H1 (cell line): ENCODE measurements around the gene LRRTM2. TPM values are rescaled to one million over a fixed set of nuclear protein-coding genes. Genes with fewer than 3 reads are reported as not detected.
A peak's percentile ranks its signal among the peaks of the same experiment; 100 is the strongest.

Source experiments
- CTCF ChIA-PET: fragments of 300-600 bp; sonication (Branson Sonifier 250); formaldehyde crosslinking; loops from one replicate; lab custom pipeline; 2021; ENCODE audit not compliant: partially characterized antibody; lab: Charles Lee
- POLR2A ChIA-PET: fragments of 300-600 bp; sonication (Branson Sonifier 250); formaldehyde crosslinking; loops from one replicate; lab custom pipeline; 2021; ENCODE audit warnings: inconsistent platforms; ENCODE audit not compliant: partially characterized antibody; lab: Charles Lee
- DNase-seq, 2 experiments: peaks; one replicate each; pipeline versions ENCODE4 v3.0.0 to v3.0.0-alpha.2; 2010 to 2022; ENCODE audit warnings: low spot score in 2 of 2, low read depth in 1 of 2, mixed read lengths in 1 of 2
- FAIRE-seq: peaks from 2 replicates; lab custom pipeline; 2011; peaks lifted over from hg19 to GRCh38; lab: Jason Lieb, UNC
- H2AFZ ChIP-seq: 2 replicates; pipeline ENCODE4 v1.8.1; 2012; ENCODE audit warnings: low read length, inconsistent platforms
- H2AK5ac ChIP-seq: 2 replicates; pipeline ENCODE4 v1.6.1; 2013; ENCODE audit warnings: low read depth, low read length
- H2BK120ac ChIP-seq: replicated peaks from 2 replicates; pipeline ENCODE3; 2013; ENCODE audit warnings: low read depth, low read length, inconsistent platforms
- H2BK12ac ChIP-seq: 2 replicates; pipeline ENCODE4 v1.6.1; 2013; ENCODE audit warnings: low read depth, low read length
- H2BK15ac ChIP-seq: 2 replicates; pipeline ENCODE4 v1.6.1; 2013; ENCODE audit warnings: low read length
- H2BK20ac ChIP-seq: 2 replicates; pipeline ENCODE4 v1.6.1; 2013; ENCODE audit warnings: low read length
- H2BK5ac ChIP-seq: 2 replicates; pipeline ENCODE4 v1.6.1; 2013; ENCODE audit warnings: low read depth, low read length
- H3K14ac ChIP-seq: 2 replicates; pipeline ENCODE4 v1.6.1; 2013; ENCODE audit warnings: inconsistent platforms; ENCODE audit not compliant: insufficient read length
- H3K18ac ChIP-seq: 2 replicates; pipeline ENCODE4 v1.6.1; 2013; ENCODE audit warnings: low read length; ENCODE audit errors: extremely low read depth
- H3K23ac ChIP-seq: 2 replicates; pipeline ENCODE4 v1.6.1; 2013; ENCODE audit warnings: inconsistent platforms; ENCODE audit not compliant: insufficient read length
- H3K23me2 ChIP-seq: 2 replicates; pipeline ENCODE4 v1.6.1; 2013; ENCODE audit warnings: low read depth, low read length
- H3K27ac ChIP-seq: 2 replicates; pipeline ENCODE4 v1.6.1; 2011; ENCODE audit warnings: low read depth, low read length, inconsistent platforms
- H3K27me3 ChIP-seq, 4 experiments: replicated peaks in 1 of 4; 1 replicate in 1 of 4; 2 replicates in 3 of 4; pipeline versions ENCODE4 v1.6.1 to v1.8.1; 2011 to 2013; ENCODE audit warnings: low read length in 3 of 4, mild to moderate bottlenecking in 3 of 4, inconsistent platforms in 2 of 4, mixed read lengths in 2 of 4, moderate library complexity in 1 of 4; ENCODE audit not compliant: control insufficient read depth in 3 of 4, insufficient read depth in 3 of 4; ENCODE audit errors: extremely low read depth in 1 of 4
- H3K36me3 ChIP-seq, 4 experiments: 2 replicates each; pipeline versions ENCODE4 v1.6.1 to v1.8.1; 2011 to 2013; ENCODE audit warnings: mild to moderate bottlenecking in 4 of 4, low read length in 3 of 4, moderate library complexity in 2 of 4, control low read depth in 1 of 4, inconsistent platforms in 1 of 4; ENCODE audit not compliant: insufficient read depth in 4 of 4, control insufficient read depth in 2 of 4
- H3K4ac ChIP-seq: replicated peaks from 2 replicates; pipeline ENCODE3; 2013; ENCODE audit warnings: low read length, low read depth, mixed read lengths, inconsistent platforms; ENCODE audit not compliant: insufficient read length
- H3K4me1 ChIP-seq, 4 experiments: replicated peaks in 1 of 4; 1 replicate in 1 of 4; 2 replicates in 3 of 4; pipeline versions ENCODE4 v1.6.1 to v1.8.1; 2011 to 2013; ENCODE audit warnings: low read length in 3 of 4, inconsistent platforms in 2 of 4, mixed read lengths in 1 of 4; ENCODE audit not compliant: insufficient read depth in 4 of 4, control insufficient read depth in 3 of 4
- H3K4me2 ChIP-seq, 2 experiments: 2 replicates each; pipeline versions ENCODE4 v1.6.1 to v1.8.1; 2011 to 2013; ENCODE audit warnings: low read depth in 2 of 2, low read length in 2 of 2, control low read depth in 1 of 2, inconsistent platforms in 1 of 2, mild to moderate bottlenecking in 1 of 2; ENCODE audit not compliant: insufficient read depth in 1 of 2
- H3K4me3 ChIP-seq, 4 experiments: fragments of 200-600, 300-600 bp in 1 of 4; sonication (generic), shearing (Covaris generic), sonication (Bioruptor Twin) in 1 of 4; 2 replicates each; pipeline versions ENCODE4 v1.5.1 to v1.8.1; 2011 to 2016; ENCODE audit warnings: low read length in 4 of 4, low read depth in 3 of 4, control low read depth in 2 of 4, inconsistent platforms in 2 of 4, mild to moderate bottlenecking in 2 of 4, mixed read lengths in 1 of 4, moderate library complexity in 1 of 4; ENCODE audit not compliant: insufficient read depth in 2 of 4; ENCODE audit errors: extremely low read depth in 1 of 4
- H3K56ac ChIP-seq: replicated peaks from 2 replicates; pipeline ENCODE3; 2013; ENCODE audit warnings: low read depth, mild to moderate bottlenecking, mixed read lengths, low read length, inconsistent platforms; ENCODE audit not compliant: insufficient read length
- H3K79me1 ChIP-seq: 2 replicates; pipeline ENCODE4 v1.6.1; 2013; ENCODE audit warnings: low read depth, low read length, control low read depth
- H3K79me2 ChIP-seq, 2 experiments: 2 replicates each; pipeline versions ENCODE4 v1.6.1 to v1.8.1; 2012 to 2013; ENCODE audit warnings: low read length in 2 of 2, mild to moderate bottlenecking in 2 of 2, inconsistent platforms in 1 of 2; ENCODE audit not compliant: insufficient read depth in 2 of 2, control insufficient read depth in 1 of 2
- H3K9ac ChIP-seq, 4 experiments: replicated peaks in 1 of 4; 1 replicate in 1 of 4; 2 replicates in 3 of 4; pipeline versions ENCODE4 v1.6.1 to v1.8.1; 2011 to 2013; ENCODE audit warnings: low read depth in 3 of 4, low read length in 3 of 4, control low read depth in 2 of 4, mild to moderate bottlenecking in 2 of 4, moderate library complexity in 2 of 4, inconsistent platforms in 1 of 4; ENCODE audit errors: extremely low read depth in 1 of 4
- H3K9me3 ChIP-seq, 2 experiments: 2 replicates each; pipeline versions ENCODE4 v1.6.1 to v1.8.1; 2012 to 2013; ENCODE audit warnings: mild to moderate bottlenecking in 2 of 2, moderate library complexity in 2 of 2, control low read depth in 1 of 2, inconsistent platforms in 1 of 2, low read depth in 1 of 2, low read length in 1 of 2, mixed read lengths in 1 of 2; ENCODE audit not compliant: insufficient read depth in 2 of 2
- H4K20me1 ChIP-seq, 2 experiments: replicated peaks in 1 of 2; 2 replicates each; pipeline versions ENCODE3 to v1.8.1; 2011 to 2013; ENCODE audit warnings: inconsistent platforms in 2 of 2, low read length in 2 of 2, mild to moderate bottlenecking in 1 of 2; ENCODE audit not compliant: insufficient read depth in 2 of 2, control insufficient read depth in 1 of 2
- H4K5ac ChIP-seq: 2 replicates; pipeline ENCODE4 v1.6.1; 2013; ENCODE audit warnings: low read length, low read depth, mixed read lengths, inconsistent platforms; ENCODE audit not compliant: insufficient read length
- H4K8ac ChIP-seq: 2 replicates; pipeline ENCODE4 v1.8.0; 2013; ENCODE audit warnings: mild to moderate bottlenecking, moderate library complexity, low read length, inconsistent platforms; ENCODE audit not compliant: insufficient read depth; ENCODE audit errors: extremely low read depth
- H4K91ac ChIP-seq: replicated peaks from 2 replicates; pipeline ENCODE3; 2013; ENCODE audit warnings: low read length, mixed read lengths, inconsistent platforms; ENCODE audit not compliant: insufficient read length
- CHD2 ChIP-seq: IDR thresholded peaks from 2 replicates; pipeline ENCODE4 v1.6.1; 2012; ENCODE audit warnings: low read length, improper control_type of control experiment
- EGR1 ChIP-seq: IDR thresholded peaks from 2 replicates; pipeline ENCODE4 v1.6.1; 2011; ENCODE audit warnings: low read depth, low read length, borderline replicate concordance
- EP300 ChIP-seq, 2 experiments: IDR thresholded peaks; 1 replicate in 1 of 2; 2 replicates in 1 of 2; pipeline ENCODE4 v1.6.1; 2011 to 2012; ENCODE audit warnings: low read depth in 2 of 2, low read length in 2 of 2, mild to moderate bottlenecking in 2 of 2, borderline replicate concordance in 1 of 2, inconsistent platforms in 1 of 2, moderate library complexity in 1 of 2
- EZH2 ChIP-seq: fragments of 200-600 bp; sonication (generic); IDR thresholded peaks from 2 replicates; pipeline ENCODE4 v1.7.1; 2012; ENCODE audit warnings: low read depth, mild to moderate bottlenecking, moderate library complexity, low read length, inconsistent platforms; ENCODE audit not compliant: severe bottlenecking
- HDAC2 ChIP-seq, 2 experiments: fragments of 300-600 bp in 1 of 2; sonication (generic) in 1 of 2; IDR thresholded peaks; 2 replicates each; pipeline ENCODE4 v1.6.1; 2011 to 2012; ENCODE audit warnings: low read depth in 2 of 2, low read length in 2 of 2, mild to moderate bottlenecking in 2 of 2, moderate library complexity in 2 of 2, borderline replicate concordance in 1 of 2, inconsistent platforms in 1 of 2
- KDM1A ChIP-seq: fragments of 200-600, 300-600 bp; sonication (generic); IDR thresholded peaks from 2 replicates; pipeline ENCODE4 v1.7.1; 2016; ENCODE audit warnings: mild to moderate bottlenecking, low read length, borderline replicate concordance
- NRF1 ChIP-seq: IDR thresholded peaks from 2 replicates; pipeline ENCODE4 v1.6.1; 2011; ENCODE audit warnings: mild to moderate bottlenecking, low read depth, low read length, improper control_type of control experiment
- SIN3A ChIP-seq, 2 experiments: IDR thresholded peaks in 1 of 2; conservative IDR thresholded peaks in 1 of 2; 2 replicates each; pipeline ENCODE4 v1.6.1; 2011 to 2012; ENCODE audit warnings: low read length in 2 of 2, improper control_type of control experiment in 1 of 2, low read depth in 1 of 2, mild to moderate bottlenecking in 1 of 2
- SUZ12 ChIP-seq: fragments of 200-600 bp; sonication (generic); IDR thresholded peaks from 2 replicates; pipeline ENCODE4 v1.6.1; 2012; ENCODE audit warnings: mild to moderate bottlenecking, inconsistent platforms, low read length, moderate library complexity, mixed read lengths
- TAF1 ChIP-seq: IDR thresholded peaks from 2 replicates; pipeline ENCODE4 v1.6.1; 2011; ENCODE audit warnings: mild to moderate bottlenecking, low read depth, low read length
- WGBS, 2 experiments: shearing (Covaris generic) in 1 of 2; methylation state at CpG; one replicate each; pipeline versions ENCODE4 v1.1.6 to v1.1.7; 2013 to 2015; ENCODE audit warnings: low lambda C conversion rate in 2 of 2, mixed read lengths in 2 of 2, inconsistent platforms in 1 of 2, low coverage in 1 of 2, missing lambda C conversion rate in 1 of 2; ENCODE audit not compliant: insufficient replicate concordance in 2 of 2, insufficient coverage in 1 of 2, insufficient read length in 1 of 2; ENCODE audit errors: extremely low coverage in 1 of 2, missing lambda C conversion rate in 1 of 2; 5-methylcytosine and 5-hydroxymethylcytosine counted together
- polyA plus RNA-seq, 7 experiments: library from polyadenylated mRNA; depleted of rRNA in 3 of 7; stranded (reverse) in 5 of 7; unstranded in 2 of 7; fragments of >200 nt in 5 of 7; fragments of 200-250 nt in 2 of 7; gene quantifications; 1 replicate in 5 of 7; 2 replicates in 1 of 7; 4 replicates in 1 of 7; pipeline versions ENCODE4 v1.2.1 to v1.2.3, GENCODE V29; 2011 to 2013; ENCODE audit warnings: missing spikeins in 2 of 7, mixed read lengths in 2 of 7
- total RNA-seq: library from RNA; stranded (reverse); fragmentation: NEBNext Ultra II Directional; extraction: Animal tissue kit (Norgen Biotek cat#: 25700); gene quantifications from 2 replicates; pipeline ENCODE4 v1.2.1, GENCODE V29; 2021

The LRRTM2 gene
- total and polyA plus RNA-seq, 2 of the 8 experiments (the other 6 are each of a cell fraction or from before 2014, with no cell fraction given) = not detected

- H3K56ac ChIP-seq = no peak overlapping the region
- 0 out of 2 replicates have a peak overlapping the region, but pooled peaks have one; percentile 45 for H2BK5ac ChIP-seq
- H3K4me1 ChIP-seq = peaks cover 0 to 7% (median 3%) of the 10 kb centered on the region in 4 experiments; a peak in 3 of 7 replicates
- no peak overlapping the region for H4K91ac ChIP-seq
- no peak for FAIRE-seq
- H3K79me2 ChIP-seq = peaks cover 0 to 90% of the 10 kb centered on the region in 2 experiments; a peak in 3 of 4 replicates
- H3K18ac ChIP-seq = no peak overlapping the region
- no peak overlapping the region for H2BK15ac ChIP-seq
- H2AK5ac ChIP-seq = no peak overlapping the region
- ChIA-PET POLR2A (no interaction called here), CTCF (interaction anchor here (0.6 to 0.9 kb wide), 2 partner anchors 18 to 558 kb away, joined by 4 read pairs; no protein-coding TSS in a partner anchor)
- no peak for DNase-seq
- H4K5ac ChIP-seq = no peak overlapping the region
- no peaks in the 10 kb centered on the region for H3K27me3 ChIP-seq
- H3K36me3 ChIP-seq = no peaks in the 10 kb centered on the region
- H3K23me2 ChIP-seq = no peaks in the 10 kb centered on the region
- no peak overlapping the region for H4K8ac ChIP-seq
- no peaks in the 10 kb centered on the region for H3K9me3 ChIP-seq
- no peak overlapping the region for H3K4ac ChIP-seq
- no peaks in the 10 kb centered on the region; the same call in 1 of the 2 replicates for H3K79me1 ChIP-seq
- H4K20me1 ChIP-seq = no peaks in the 10 kb centered on the region
- no peak overlapping the region for H3K27ac ChIP-seq
- no peak overlapping the region for H2AFZ ChIP-seq
- no peak overlapping the region for H3K4me3 ChIP-seq
- WGBS, 2 experiments = 94% methylated on average over 2 of the region's 2 CpGs; no CpG with 5 or more reads in 1 of the 2 experiments
- H3K23ac ChIP-seq = no peak overlapping the region
- no peak overlapping the region for H3K14ac ChIP-seq
- H3K9ac ChIP-seq = no peak overlapping the region
- H3K4me2 ChIP-seq = no peak overlapping the region
- H2BK12ac ChIP-seq = no peak overlapping the region; the same call in 1 of the 2 replicates
- H2BK20ac ChIP-seq = no peak overlapping the region
- H2BK120ac ChIP-seq = no peak overlapping the region
- TF ChIP-seq SIN3A (conservative IDR thresholded peaks at IDR 0.05 in 1 of 2, IDR thresholded peaks at IDR 0.05 in 1 of 2; ENCODE audit: low read depth in 1 of 2, low read length in 2 of 2) (no peak), EGR1 (no peak), EZH2 (no peak), EP300 (IDR thresholded peaks at IDR 0.05; ENCODE audit: borderline replicate concordance in 1 of 2, low read depth in 2 of 2, low read length in 2 of 2) (no peak), KDM1A (no peak), HDAC2 (IDR thresholded peaks at IDR 0.05; ENCODE audit: borderline replicate concordance in 1 of 2, low read depth in 2 of 2, low read length in 2 of 2) (no peak), TAF1 (no peak), NRF1 (no peak), SUZ12 (no peak), CHD2 (no peak)
Observed at GRCh38 chr5:138843316-138844124, 31.6 kb downstream of the LRRTM2 start.
